Measurements from ENCODE around the gene CENPB. TPM values are rescaled to one million over a fixed set of nuclear protein-coding genes. Genes with fewer than 3 reads are reported as not detected.
A peak's percentile ranks its signal among the peaks of the same experiment; 100 is the strongest.

CENPB gene
- total and polyA plus RNA-seq, 2 of the 4 experiments (the other 2 are of a cell fraction), result 45.7 to 59.1 TPM

DNA sequence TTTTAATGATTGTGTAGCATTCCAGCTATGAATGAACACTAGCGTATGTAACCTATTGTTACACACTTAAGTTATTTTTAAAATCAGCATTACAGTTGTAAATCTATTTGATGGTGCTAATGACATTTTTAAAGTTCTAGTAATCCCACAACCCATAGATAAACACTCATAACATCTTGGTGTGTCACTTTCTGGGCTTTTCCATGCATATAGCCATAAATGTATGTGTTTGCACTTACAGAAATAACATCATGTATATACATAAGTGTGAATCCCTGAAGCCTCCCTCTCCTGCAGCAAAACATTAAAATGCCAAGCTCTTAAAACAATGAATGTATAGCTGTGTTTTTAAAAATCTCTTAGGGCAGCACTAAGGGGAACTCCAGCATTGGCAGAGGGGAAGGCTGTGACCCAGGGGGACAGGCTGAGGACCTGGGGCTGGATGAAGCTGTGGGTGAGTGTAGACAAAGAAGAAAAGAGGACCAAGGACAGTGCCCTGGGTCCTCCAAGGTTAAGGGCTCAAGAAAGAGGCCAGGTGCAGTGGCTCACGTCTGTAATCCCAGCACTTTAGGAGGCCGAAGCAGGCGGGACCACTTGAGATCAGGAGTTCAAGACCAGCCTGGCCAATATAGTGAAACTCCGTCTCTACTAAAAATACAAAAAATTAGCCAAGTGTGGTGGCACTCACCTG lies 929 bp upstream of the CENPB start:
- H2BK20ac ChIP-seq (ENCODE audit: low read depth, low read length), result no peak overlapping the region
- in situ Hi-C loops (cut with MboI; ENCODE audit: low sequenced_read_pairs) (loop anchor here (10.0 kb wide), 1 partner anchor 297 kb away; no protein-coding TSS in a partner anchor), intact Hi-C loops (cut with micrococcal nuclease) (loop anchor here (2.0 to 5.0 kb wide), 4 partner anchors 59 to 285 kb away; partner anchors contain the start of gene MAVS), dilution Hi-C loops (cut with HindIII; ENCODE audit: low sequenced_read_pairs, unreplicated experiment) (no loop called here)
- H4K5ac ChIP-seq (ENCODE audit: low read depth, low read length), result no peak overlapping the region
- H2AFZ ChIP-seq (replicated peaks; ENCODE audit: low read length, poor library complexity), result no peak overlapping the region
- H4K91ac ChIP-seq (ENCODE audit: insufficient read depth, low read depth, low read length), result peak overlapping the region; percentile 38; the same call in 1 of the 2 replicates
- H3K14ac ChIP-seq (replicated peaks; ENCODE audit: low read depth, low read length), result no peak overlapping the region
- ChIA-PET CTCF (interaction anchor here (0.6 to 2.6 kb wide), 7 partner anchors 9 to 304 kb away, joined by 3 to 18 read pairs (median 4); partner anchors contain the start of genes ADISSP and AP5S1), POLR2A (ENCODE audit: unreplicated experiment) (interaction anchor here (1.3 to 1.5 kb wide), 2 partner anchors 31 to 33 kb away, joined by 4 to 5 read pairs; no protein-coding TSS in a partner anchor)
- no peak overlapping the region for H3K18ac ChIP-seq (ENCODE audit: low read depth, low read length)
- peaks cover 11% of the 10 kb centered on the region for H3K36me3 ChIP-seq (ENCODE audit: control insufficient read depth, insufficient read depth, low read length)
- no peak overlapping the region for H2BK5ac ChIP-seq (ENCODE audit: low read depth, low read length, poor library complexity, severe bottlenecking)
- H3K23ac ChIP-seq (ENCODE audit: low read depth, low read length), result 0 out of 2 replicates have a peak overlapping the region, but pooled peaks have one; percentile 33
- H3K4ac ChIP-seq (ENCODE audit: low read depth, low read length), result peak overlapping the region; percentile 6
- H2BK120ac ChIP-seq (ENCODE audit: low read depth, low read length), result no peak overlapping the region
- H3K9me3 ChIP-seq (ENCODE audit: control insufficient read depth, insufficient read depth, low read length), result no peaks in the 10 kb centered on the region
- ATAC-seq (ENCODE audit: low read depth), result no peak
- H3K79me1 ChIP-seq (ENCODE audit: low read depth in 1 of 2, low read length in 2 of 2), result peaks cover 5 to 33% of the 10 kb centered on the region in 2 experiments; a peak in 3 of 4 replicates
- H3K4me3 ChIP-seq (ENCODE audit: insufficient read depth, low read depth, low read length), result no peak overlapping the region
- no peak overlapping the region for H4K8ac ChIP-seq (ENCODE audit: low read depth in 2 of 2, low read length in 2 of 2)
- 0 out of 2 replicates have a peak overlapping the region, but pooled peaks have one; percentile 28 for H2AK5ac ChIP-seq (ENCODE audit: low read depth, low read length)
- no TSS peak for BruUV-seq (replicated peaks)
- no peak overlapping the region for H2AK9ac ChIP-seq (replicated peaks; ENCODE audit: low read depth, low read length, poor library complexity)
- DNase-seq, result peak; percentile 22
- peak overlapping the region; percentile 63; the same call in 1 of the 2 replicates for H3K4me2 ChIP-seq (ENCODE audit: low read depth, low read length)
- H3K27ac ChIP-seq (ENCODE audit: insufficient read depth, low read length), result no peak overlapping the region
- H3K27me3 ChIP-seq (ENCODE audit: control insufficient read depth, insufficient read depth, low read length), result no peaks in the 10 kb centered on the region
- WGBS, 2 experiments (ENCODE audit: extremely low coverage in 2 of 2, insufficient read length in 1 of 2), result 88% methylated on average over 1 of the region's 5 CpGs; no CpG with 5 or more reads in 1 of the 2 experiments
- H3K9me1 ChIP-seq (ENCODE audit: insufficient read depth, low read length), result peaks cover 12% of the 10 kb centered on the region
- H3K4me1 ChIP-seq (ENCODE audit: control insufficient read depth, insufficient read depth, low read length), result peaks cover 16% of the 10 kb centered on the region
- H3K56ac ChIP-seq (ENCODE audit: extremely low read depth, insufficient read depth, low read length), result no peak overlapping the region
- peak overlapping the region; percentile 46; the same call in 1 of the 2 replicates for H3K9ac ChIP-seq (ENCODE audit: low read depth, low read length)
- no peak overlapping the region for H2BK15ac ChIP-seq (ENCODE audit: low read depth, low read length)
- TF ChIP-seq RFX5 (IDR thresholded peaks at IDR 0.05; ENCODE audit: low read depth, low read length), result no peak
- TF ChIP-seq, protein P1, sequence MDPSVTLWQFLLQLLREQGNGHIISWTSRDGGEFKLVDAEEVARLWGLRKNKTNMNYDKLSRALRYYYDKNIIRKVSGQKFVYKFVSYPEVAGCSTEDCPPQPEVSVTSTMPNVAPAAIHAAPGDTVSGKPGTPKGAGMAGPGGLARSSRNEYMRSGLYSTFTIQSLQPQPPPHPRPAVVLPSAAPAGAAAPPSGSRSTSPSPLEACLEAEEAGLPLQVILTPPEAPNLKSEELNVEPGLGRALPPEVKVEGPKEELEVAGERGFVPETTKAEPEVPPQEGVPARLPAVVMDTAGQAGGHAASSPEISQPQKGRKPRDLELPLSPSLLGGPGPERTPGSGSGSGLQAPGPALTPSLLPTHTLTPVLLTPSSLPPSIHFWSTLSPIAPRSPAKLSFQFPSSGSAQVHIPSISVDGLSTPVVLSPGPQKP (IDR thresholded peaks at IDR 0.05; ENCODE audit: borderline replicate concordance, low read depth, low read length), result no peak
- TF ChIP-seq MAFK (IDR thresholded peaks at IDR 0.05; ENCODE audit: low read depth, low read length), result no peak
- TF ChIP-seq MAZ (IDR thresholded peaks at IDR 0.05; ENCODE audit: borderline replicate concordance, low read depth, low read length), result no peak
- TF ChIP-seq SMC3 (IDR thresholded peaks at IDR 0.05; ENCODE audit: low read depth, low read length), result no peak
- no peak for TF ChIP-seq RCOR1 (IDR thresholded peaks at IDR 0.05; ENCODE audit: insufficient replicate concordance, low read length)
- TF ChIP-seq RAD21 (IDR thresholded peaks at IDR 0.05; ENCODE audit: low read length), result no peak
- TF ChIP-seq FOS (IDR thresholded peaks at IDR 0.05; ENCODE audit: low read depth, low read length), result no peak
- TF ChIP-seq NFE2L2 (IDR thresholded peaks at IDR 0.05; ENCODE audit: low read depth, low read length), result no peak
- no peak for TF ChIP-seq CHD1 (IDR thresholded peaks at IDR 0.05; ENCODE audit: low read depth, low read length)
- no peak for TF ChIP-seq BHLHE40 (IDR thresholded peaks at IDR 0.05; ENCODE audit: low read depth, low read length)
- TF ChIP-seq MXI1 (IDR thresholded peaks at IDR 0.05; ENCODE audit: borderline replicate concordance, low read depth, low read length), result no peak
- TF ChIP-seq CEBPB (IDR thresholded peaks at IDR 0.05; ENCODE audit: low read depth, low read length), result no peak
- H4K20me1 ChIP-seq (ENCODE audit: insufficient read depth, low read length), result peaks cover 37% of the 10 kb centered on the region

Data from IMR-90 (cell line).